ENCODE measurements around the gene MICA.
"Not testable (repeated sequence)": the region's sequence is repeated elsewhere in the genome, so short reads cannot be mapped to it uniquely, and the experiment has no call there.

MICA gene

GRCh38 chr6:31401403-31401802 lies 2.0 kb upstream of the MICA start:
- no peaks in the 10 kb centered on the region for H3K36me3 ChIP-seq (ENCODE audit: control insufficient read depth, insufficient read depth, low read length)
- peaks cover 11% of the 10 kb centered on the region for H3K4me1 ChIP-seq (ENCODE audit: control insufficient read depth, insufficient read depth, low read length)
- no peak overlapping the region for H3K9ac ChIP-seq (ENCODE audit: low read length)
- peak overlapping the region; percentile 87 for H3K4me3 ChIP-seq (ENCODE audit: low read length)
- no peaks in the 10 kb centered on the region for H3K27me3 ChIP-seq (ENCODE audit: control insufficient read depth, insufficient read depth, low read length)
- peak overlapping the region; percentile 97 for H3K27ac ChIP-seq (ENCODE audit: low read depth, low read length)

- Histone ChIP-seq H3K9ac (ENCODE audit: low read length) (peak overlapping the region; percentile 47), H3K4me3 (ENCODE audit: low read length) (peak overlapping the region; percentile 87), H3K36me3 (ENCODE audit: control insufficient read depth, insufficient read depth, low read length) (no peaks in the 10 kb centered on the region), H3K27ac (ENCODE audit: low read depth, low read length) (peak overlapping the region; percentile 97), H3K4me1 (ENCODE audit: control insufficient read depth, insufficient read depth, low read length) (peaks cover 11% of the 10 kb centered on the region), H3K27me3 (ENCODE audit: control insufficient read depth, insufficient read depth, low read length) (no peaks in the 10 kb centered on the region)
These were observed 792 bp upstream of the MICA start for GRCh38 chr6:31402324-31403282.

- peaks cover 15% of the 10 kb centered on the region for H3K4me1 ChIP-seq (ENCODE audit: control insufficient read depth, insufficient read depth, low read length)
These were observed 618 bp downstream of the MICA start for GRCh38 chr6:31404061-31404364.

GRCh38 chr6:31405996-31406395 lies 2.6 kb downstream of the MICA start:
- Histone ChIP-seq H3K36me3 (ENCODE audit: control insufficient read depth, insufficient read depth, low read length) (peaks cover 4% of the 10 kb centered on the region), H3K4me3 (ENCODE audit: low read length) (no peak overlapping the region), H3K4me1 (ENCODE audit: control insufficient read depth, insufficient read depth, low read length) (peaks cover 15% of the 10 kb centered on the region), H3K27ac (ENCODE audit: low read depth, low read length) (no peak overlapping the region), H3K9ac (ENCODE audit: low read length) (no peak overlapping the region), H3K27me3 (ENCODE audit: control insufficient read depth, insufficient read depth, low read length) (no peaks in the 10 kb centered on the region)

More at GRCh38 chr6:31404061-31404364, 618 bp downstream of the MICA start:
- not testable (repeated sequence) for H3K27me3 ChIP-seq (ENCODE audit: control insufficient read depth, insufficient read depth, low read length); H3K27ac ChIP-seq (ENCODE audit: low read depth, low read length); H3K36me3 ChIP-seq (ENCODE audit: control insufficient read depth, insufficient read depth, low read length); H3K9ac ChIP-seq (ENCODE audit: low read length)
- peak overlapping the region; percentile 87 for H3K4me3 ChIP-seq (ENCODE audit: low read length)

GRCh38 chr6:31407699-31408098 lies 4.3 kb downstream of the MICA start:
- Histone ChIP-seq H3K4me1 (ENCODE audit: control insufficient read depth, insufficient read depth, low read length) (peaks cover 5% of the 10 kb centered on the region), H3K9ac (ENCODE audit: low read length) (no peak overlapping the region), H3K36me3 (ENCODE audit: control insufficient read depth, insufficient read depth, low read length) (peaks cover 20% of the 10 kb centered on the region), H3K27me3 (ENCODE audit: control insufficient read depth, insufficient read depth, low read length) (no peaks in the 10 kb centered on the region), H3K4me3 (ENCODE audit: low read length) (no peak overlapping the region), H3K27ac (ENCODE audit: low read depth, low read length) (no peak overlapping the region)

- Histone ChIP-seq H3K4me1 (ENCODE audit: control insufficient read depth, insufficient read depth, low read length) (peaks cover 3% of the 10 kb centered on the region), H3K36me3 (ENCODE audit: control insufficient read depth, insufficient read depth, low read length) (peaks cover 37% of the 10 kb centered on the region), H3K27ac (ENCODE audit: low read depth, low read length) (no peak overlapping the region), H3K4me3 (ENCODE audit: low read length) (no peak overlapping the region), H3K9ac (ENCODE audit: low read length) (no peak overlapping the region), H3K27me3 (ENCODE audit: control insufficient read depth, insufficient read depth, low read length) (no peaks in the 10 kb centered on the region)
These were observed 9.1 kb downstream of the MICA start for GRCh38 chr6:31412506-31412905.

- not testable (repeated sequence) for H3K27me3 ChIP-seq (ENCODE audit: control insufficient read depth, insufficient read depth, low read length); H3K4me3 ChIP-seq (ENCODE audit: low read length); H3K4me1 ChIP-seq (ENCODE audit: control insufficient read depth, insufficient read depth, low read length); H3K27ac ChIP-seq (ENCODE audit: low read depth, low read length); H3K9ac ChIP-seq (ENCODE audit: low read length)
- H3K36me3 ChIP-seq (ENCODE audit: control insufficient read depth, insufficient read depth, low read length): peaks cover 37% of the 10 kb centered on the region
These were observed 10.9 kb downstream of the MICA start for GRCh38 chr6:31414148-31414770.

- Histone ChIP-seq H3K27ac (ENCODE audit: low read depth, low read length) (no peak overlapping the region), H3K36me3 (ENCODE audit: control insufficient read depth, insufficient read depth, low read length) (peaks cover 37% of the 10 kb centered on the region), H3K27me3 (ENCODE audit: control insufficient read depth, insufficient read depth, low read length) (no peaks in the 10 kb centered on the region), H3K4me1 (ENCODE audit: control insufficient read depth, insufficient read depth, low read length) (no peaks in the 10 kb centered on the region), H3K4me3 (ENCODE audit: low read length) (no peak overlapping the region), H3K9ac (ENCODE audit: low read length) (no peak overlapping the region)
These were observed 11.4 kb downstream of the MICA start for GRCh38 chr6:31414771-31415265.

- Histone ChIP-seq H3K27me3 (ENCODE audit: control insufficient read depth, insufficient read depth, low read length) (no peaks in the 10 kb centered on the region), H3K36me3 (ENCODE audit: control insufficient read depth, insufficient read depth, low read length) (peaks cover 28% of the 10 kb centered on the region), H3K27ac (ENCODE audit: low read depth, low read length) (no peak overlapping the region), H3K4me3 (ENCODE audit: low read length) (no peak overlapping the region), H3K4me1 (ENCODE audit: control insufficient read depth, insufficient read depth, low read length) (no peaks in the 10 kb centered on the region), H3K9ac (ENCODE audit: low read length) (no peak overlapping the region)
These were observed 13.1 kb downstream of the MICA start for GRCh38 chr6:31416394-31417014.

GRCh38 chr6:31418251-31418650 lies 14.9 kb downstream of the MICA start:
- H3K36me3 ChIP-seq (ENCODE audit: control insufficient read depth, insufficient read depth, low read length): peaks cover 12% of the 10 kb centered on the region
- no peak overlapping the region for H3K4me3 ChIP-seq (ENCODE audit: low read length)
- no peaks in the 10 kb centered on the region for H3K27me3 ChIP-seq (ENCODE audit: control insufficient read depth, insufficient read depth, low read length)
- H3K27ac ChIP-seq (ENCODE audit: low read depth, low read length): no peak overlapping the region
- no peak overlapping the region for H3K9ac ChIP-seq (ENCODE audit: low read length)
- H3K4me1 ChIP-seq (ENCODE audit: control insufficient read depth, insufficient read depth, low read length): no peaks in the 10 kb centered on the region

- Histone ChIP-seq H3K27ac (ENCODE audit: low read depth, low read length) (no peak overlapping the region), H3K9ac (ENCODE audit: low read length) (no peak overlapping the region), H3K4me3 (ENCODE audit: low read length) (no peak overlapping the region), H3K27me3 (ENCODE audit: control insufficient read depth, insufficient read depth, low read length) (no peaks in the 10 kb centered on the region), H3K4me1 (ENCODE audit: control insufficient read depth, insufficient read depth, low read length) (no peaks in the 10 kb centered on the region), H3K36me3 (ENCODE audit: control insufficient read depth, insufficient read depth, low read length) (peaks cover 5% of the 10 kb centered on the region)
These were observed 16.4 kb downstream of the MICA start for GRCh38 chr6:31419842-31420241.

- Histone ChIP-seq H3K27ac (ENCODE audit: low read depth, low read length) (no peak overlapping the region), H3K27me3 (ENCODE audit: control insufficient read depth, insufficient read depth, low read length) (no peaks in the 10 kb centered on the region), H3K4me1 (ENCODE audit: control insufficient read depth, insufficient read depth, low read length) (no peaks in the 10 kb centered on the region), H3K36me3 (ENCODE audit: control insufficient read depth, insufficient read depth, low read length) (peaks cover 5% of the 10 kb centered on the region), H3K4me3 (ENCODE audit: low read length) (no peak overlapping the region), H3K9ac (ENCODE audit: low read length) (no peak overlapping the region)
These were observed 17.2 kb downstream of the MICA start for GRCh38 chr6:31420546-31420945.
